ENCODE measurements around the gene CD93. TPM values are rescaled to one million over a fixed set of nuclear protein-coding genes. Genes with fewer than 3 reads are reported as not detected.

CD93 gene
- total and polyA plus RNA-seq, 7 donors: 7.7 to 35.7 (median 17.6) TPM

DNA sequence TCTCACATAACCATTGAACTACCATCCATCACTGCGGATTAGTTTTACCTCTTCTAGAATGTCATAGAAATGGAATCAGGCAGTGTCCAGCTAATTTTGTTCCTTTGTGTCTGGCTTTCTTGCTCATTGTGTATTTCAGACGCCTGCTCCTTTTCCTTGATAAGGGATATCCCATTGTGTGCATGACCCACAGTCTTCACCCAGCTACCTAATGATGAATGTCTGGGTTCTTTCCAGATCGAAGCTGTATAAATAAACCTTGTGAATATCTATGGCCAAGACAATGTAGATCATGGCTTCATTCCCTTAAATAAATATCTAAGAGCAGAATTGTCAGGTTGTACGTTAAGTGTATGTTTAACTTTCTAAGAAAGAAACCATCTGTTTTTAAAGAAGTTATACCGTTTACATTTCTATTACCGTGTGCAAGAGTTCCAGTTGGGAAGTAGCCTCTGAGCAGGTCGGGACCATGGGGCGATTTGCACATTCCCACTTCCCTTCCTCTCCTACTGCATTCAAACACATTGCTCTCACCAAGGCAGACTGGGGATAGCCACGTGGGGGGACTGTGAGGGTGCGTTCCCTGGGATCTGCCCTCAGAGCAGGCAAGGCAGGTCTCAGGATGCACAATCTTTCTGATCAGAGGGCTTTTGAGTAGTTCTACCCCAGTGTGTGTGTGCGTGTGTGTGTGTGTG lies 13.1 kb downstream of the CD93 start:
- WGBS, 3 donors: 79 to 84% (median 82%) methylated on average over 11 of the region's 11 CpGs
- no peak for ATAC-seq
- intact Hi-C loops (cut with DNase I): no loop called here

DNA sequence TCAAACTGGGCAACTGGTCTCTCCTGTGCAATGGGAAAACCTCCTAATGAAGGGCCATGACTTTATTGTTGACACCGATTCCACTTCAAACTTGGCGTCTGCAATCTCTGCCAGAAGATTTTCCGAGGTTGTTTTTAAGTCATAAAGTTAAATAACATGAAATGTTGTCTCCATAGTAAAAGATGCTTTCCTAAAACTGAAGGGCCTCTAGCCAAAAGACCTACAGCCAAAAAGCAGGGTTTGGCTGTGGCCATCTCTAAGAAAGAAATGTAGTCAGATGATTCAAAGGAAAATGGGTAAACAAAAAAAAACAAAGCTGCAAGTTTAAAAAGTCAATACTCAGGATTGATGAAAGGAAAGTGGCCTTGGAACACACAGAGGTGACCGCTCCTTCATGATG lies 14.1 kb downstream of the CD93 start:
- intact Hi-C loops (cut with DNase I): no loop called here
- TF ChIP-seq, protein P1, sequence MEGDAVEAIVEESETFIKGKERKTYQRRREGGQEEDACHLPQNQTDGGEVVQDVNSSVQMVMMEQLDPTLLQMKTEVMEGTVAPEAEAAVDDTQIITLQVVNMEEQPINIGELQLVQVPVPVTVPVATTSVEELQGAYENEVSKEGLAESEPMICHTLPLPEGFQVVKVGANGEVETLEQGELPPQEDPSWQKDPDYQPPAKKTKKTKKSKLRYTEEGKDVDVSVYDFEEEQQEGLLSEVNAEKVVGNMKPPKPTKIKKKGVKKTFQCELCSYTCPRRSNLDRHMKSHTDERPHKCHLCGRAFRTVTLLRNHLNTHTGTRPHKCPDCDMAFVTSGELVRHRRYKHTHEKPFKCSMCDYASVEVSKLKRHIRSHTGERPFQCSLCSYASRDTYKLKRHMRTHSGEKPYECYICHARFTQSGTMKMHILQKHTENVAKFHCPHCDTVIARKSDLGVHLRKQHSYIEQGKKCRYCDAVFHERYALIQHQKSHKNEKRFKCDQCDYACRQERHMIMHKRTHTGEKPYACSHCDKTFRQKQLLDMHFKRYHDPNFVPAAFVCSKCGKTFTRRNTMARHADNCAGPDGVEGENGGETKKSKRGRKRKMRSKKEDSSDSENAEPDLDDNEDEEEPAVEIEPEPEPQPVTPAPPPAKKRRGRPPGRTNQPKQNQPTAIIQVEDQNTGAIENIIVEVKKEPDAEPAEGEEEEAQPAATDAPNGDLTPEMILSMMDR (IDR thresholded peaks at IDR 0.05): no peak
- H3K27me3 ChIP-seq (ENCODE audit: insufficient read depth in 3 of 3, low read length in 2 of 3): no peaks in the 10 kb centered on the region
- no peak overlapping the region for H3K4me3 ChIP-seq
- ATAC-seq: no peak
- H3K36me3 ChIP-seq (ENCODE audit: insufficient read depth in 1 of 2, low read depth in 1 of 2): no peaks in the 10 kb centered on the region
- 67 to 71% (median 70%) methylated on average over 4 of the region's 4 CpGs for WGBS, 3 donors
- H3K9me3 ChIP-seq: no peaks in the 10 kb centered on the region
- no peak for DNase-seq
- no peaks in the 10 kb centered on the region for H3K4me1 ChIP-seq
- H3K27ac ChIP-seq: no peak overlapping the region

More for the DNA sequence above, 13.1 kb downstream of the CD93 start:
- Histone ChIP-seq H3K9me3 (no peaks in the 10 kb centered on the region), H3K4me1 (no peaks in the 10 kb centered on the region), H3K4me3 (no peak overlapping the region), H3K27me3 (ENCODE audit: insufficient read depth in 3 of 3, low read length in 2 of 3) (no peaks in the 10 kb centered on the region), H3K36me3 (ENCODE audit: insufficient read depth in 1 of 2, low read depth in 1 of 2) (no peaks in the 10 kb centered on the region), H3K27ac (no peak overlapping the region)
- TF ChIP-seq, protein P1 (IDR thresholded peaks at IDR 0.05): no peak
- no peak for DNase-seq

DNA sequence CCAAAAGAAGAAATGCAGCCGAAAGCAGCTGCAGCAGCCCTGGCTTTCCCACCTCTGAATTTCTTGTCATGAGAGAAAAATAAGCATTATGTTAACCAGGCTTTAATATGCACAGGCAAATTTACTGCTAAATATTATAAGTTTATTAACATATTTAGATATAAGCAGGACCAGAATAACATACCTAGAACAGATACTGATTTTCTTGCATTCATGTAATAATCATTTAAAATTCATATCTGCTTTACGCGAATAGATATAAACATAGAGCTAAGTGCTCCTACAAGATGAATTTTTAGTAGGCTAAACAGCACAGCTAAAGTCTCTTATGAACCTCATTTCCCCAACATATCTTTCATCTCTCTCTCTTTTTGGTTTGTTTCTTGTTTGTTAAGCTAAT lies 14.7 kb downstream of the CD93 start:
- 61 to 81% (median 78%) methylated on average over 3 of the region's 3 CpGs for WGBS, 3 donors
- Histone ChIP-seq H3K36me3 (ENCODE audit: insufficient read depth in 1 of 2, low read depth in 1 of 2) (no peaks in the 10 kb centered on the region), H3K4me1 (no peaks in the 10 kb centered on the region), H3K4me3 (no peak overlapping the region), H3K9me3 (no peaks in the 10 kb centered on the region), H3K27ac (no peak overlapping the region), H3K27me3 (ENCODE audit: insufficient read depth in 3 of 3, low read length in 2 of 3) (no peaks in the 10 kb centered on the region)
- ATAC-seq (no peak), DNase-seq (no peak)
- intact Hi-C loops (cut with DNase I): no loop called here
- TF ChIP-seq, protein P1 (IDR thresholded peaks at IDR 0.05): no peak

DNA sequence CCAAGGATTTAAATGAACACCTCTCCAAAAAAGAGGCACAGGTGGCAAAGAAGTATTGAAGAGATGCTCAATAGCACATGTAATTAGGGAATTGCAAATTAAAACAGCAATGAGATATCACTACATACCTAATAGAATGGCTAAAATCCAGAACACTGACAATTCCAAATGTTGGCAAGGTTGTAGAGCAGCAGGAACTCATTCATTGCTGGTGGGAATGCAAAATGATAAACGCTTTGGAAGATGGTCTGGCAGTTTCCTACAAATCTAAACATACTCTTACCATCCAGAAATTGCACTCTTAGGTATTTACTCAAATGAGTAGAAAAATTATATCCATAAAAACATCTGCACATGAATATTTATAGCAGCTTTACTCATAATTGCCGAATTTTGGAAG lies 17.0 kb downstream of the CD93 start:
- no peak for ATAC-seq
- TF ChIP-seq, protein P1 (IDR thresholded peaks at IDR 0.05): no peak
- H3K9me3 ChIP-seq: no peaks in the 10 kb centered on the region
- H3K36me3 ChIP-seq (ENCODE audit: insufficient read depth in 1 of 2, low read depth in 1 of 2): no peaks in the 10 kb centered on the region
- H3K4me1 ChIP-seq: no peaks in the 10 kb centered on the region
- no peak overlapping the region for H3K27ac ChIP-seq
- no peaks in the 10 kb centered on the region for H3K27me3 ChIP-seq (ENCODE audit: insufficient read depth in 3 of 3, low read length in 2 of 3)
- H3K4me3 ChIP-seq: no peak overlapping the region
- WGBS, 3 donors: 83 to 94% (median 93%) methylated on average over 2 of the region's 2 CpGs
- DNase-seq: no peak
- intact Hi-C loops (cut with DNase I): no loop called here

DNA sequence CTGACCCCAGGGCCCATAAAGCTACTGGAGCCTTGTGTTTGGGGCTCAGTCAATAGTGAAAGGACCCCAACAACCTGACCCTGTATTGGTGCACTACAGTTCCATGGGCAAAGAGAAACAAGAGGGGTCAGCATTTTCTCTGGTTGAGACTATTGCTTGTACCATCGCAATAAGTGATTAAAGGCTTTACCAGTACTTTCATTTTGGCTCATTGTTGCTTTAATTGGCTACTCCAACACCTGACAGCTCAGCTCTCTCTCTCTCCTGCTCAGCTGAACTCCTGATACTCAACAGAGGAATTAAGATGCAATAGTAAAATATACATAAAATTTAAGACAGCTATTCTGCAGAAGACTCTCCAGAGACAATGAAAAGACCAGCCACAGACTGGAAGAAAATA lies 17.8 kb downstream of the CD93 start:
- intact Hi-C loops (cut with DNase I): no loop called here
- DNase-seq (no peak), ATAC-seq (no peak)
- H3K9me3 ChIP-seq: no peaks in the 10 kb centered on the region
- no peak overlapping the region for H3K27ac ChIP-seq
- TF ChIP-seq, protein P1 (IDR thresholded peaks at IDR 0.05): no peak
- H3K36me3 ChIP-seq (ENCODE audit: insufficient read depth in 1 of 2, low read depth in 1 of 2): no peaks in the 10 kb centered on the region
- H3K4me1 ChIP-seq: no peaks in the 10 kb centered on the region
- 82 to 91% (median 88%) methylated on average over 1 of the region's 1 CpG for WGBS, 3 donors
- no peak overlapping the region for H3K4me3 ChIP-seq
- H3K27me3 ChIP-seq (ENCODE audit: insufficient read depth in 3 of 3, low read length in 2 of 3): no peaks in the 10 kb centered on the region

Measured in psoas muscle (tissue), 8 donors.